GM21515 (cell line): ENCODE data around the gene ANKDD1A.

ENCODE experiments used
- ATAC-seq: cut with Tn5 transposase; IDR thresholded peaks from one replicate; pipeline ENCODE4 v1.9.1; 2021; ENCODE audit not compliant: unreplicated experiment

Gene ANKDD1A

DNA sequence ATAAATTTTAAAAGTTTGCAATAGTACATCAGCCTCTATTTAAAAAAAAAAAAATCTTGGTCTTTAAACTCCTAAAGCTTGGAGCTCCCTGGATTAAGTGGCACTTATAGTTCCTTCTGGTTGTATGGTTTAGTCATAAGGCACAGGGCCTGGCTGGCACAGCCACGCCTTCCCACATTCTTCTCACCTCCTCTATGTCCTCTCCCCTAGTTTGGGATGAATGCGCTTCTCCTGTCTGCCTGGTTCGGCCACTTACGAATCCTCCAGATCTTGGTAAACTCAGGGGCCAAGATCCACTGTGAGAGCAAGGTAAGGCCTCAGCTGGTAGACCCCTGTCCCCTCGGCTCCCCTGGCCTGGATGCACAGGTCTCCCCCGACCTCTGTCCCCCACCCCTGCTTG lies 10.0 kb downstream of the ANKDD1A start:
- no peak for ATAC-seq

DNA sequence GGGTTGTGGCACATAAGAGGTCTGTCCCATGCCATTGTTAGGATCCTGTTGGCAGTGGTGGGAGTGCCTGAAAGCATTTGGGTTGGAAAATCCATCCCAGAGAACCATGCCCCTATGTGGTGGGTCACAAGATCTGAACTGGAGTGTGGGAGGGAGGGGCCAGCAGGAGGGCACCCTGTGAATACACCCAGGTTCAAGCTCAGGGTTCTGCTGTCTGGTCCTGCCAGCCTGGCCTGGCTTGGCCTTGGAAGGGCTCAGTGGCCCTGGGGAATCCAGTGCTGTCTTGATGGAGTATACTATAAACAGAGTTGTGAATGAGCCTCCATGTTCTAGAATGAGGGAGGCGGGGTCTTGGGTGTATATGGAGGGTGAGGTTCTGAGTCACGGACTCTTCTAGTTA lies 11.8 kb downstream of the ANKDD1A start:
- no peak for ATAC-seq

DNA sequence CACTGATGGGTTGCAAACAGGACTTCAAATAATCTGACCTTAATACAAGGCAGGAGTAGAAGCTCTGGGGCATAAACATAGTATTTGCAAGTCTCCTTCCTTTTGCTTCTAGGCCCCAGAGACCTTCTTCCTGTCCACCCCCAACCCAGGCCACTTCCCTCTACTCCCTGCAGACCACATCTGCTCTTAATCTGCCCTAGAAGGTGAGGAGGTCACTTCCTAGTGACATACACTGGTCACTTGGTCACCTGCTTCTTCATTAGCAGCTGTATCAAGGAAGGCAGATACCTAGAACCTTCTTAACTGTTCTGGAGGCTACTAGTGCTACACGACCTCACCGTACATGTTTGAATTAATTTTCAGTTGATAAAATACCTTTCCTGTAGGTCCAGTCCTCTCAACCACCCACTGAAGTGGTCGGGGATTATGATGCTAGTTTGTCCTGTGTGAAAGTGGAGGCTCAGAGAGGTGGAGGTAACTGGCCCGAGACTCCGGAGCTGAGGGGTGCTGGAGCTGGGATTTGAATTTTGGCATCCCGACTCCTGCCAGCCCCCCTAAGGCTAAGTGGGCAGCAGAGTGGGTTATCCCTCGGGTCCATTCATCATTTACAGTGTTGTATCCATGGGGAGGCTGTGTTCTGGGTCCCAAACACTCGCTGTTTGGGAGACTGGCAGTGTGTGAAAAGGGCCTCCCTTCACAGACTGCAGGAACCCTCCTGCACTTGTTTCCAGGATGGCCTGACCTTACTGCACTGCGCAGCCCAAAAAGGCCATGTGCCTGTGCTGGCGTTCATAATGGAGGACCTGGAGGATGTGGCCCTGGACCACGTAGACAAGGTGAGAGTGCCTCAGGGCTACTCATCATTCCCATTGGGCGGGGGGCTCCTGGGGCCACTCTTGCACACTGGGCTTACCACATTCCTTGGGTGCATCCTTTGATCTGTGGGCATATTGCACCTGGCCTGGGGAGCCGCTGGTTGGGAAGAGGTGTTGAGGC lies 13.9 kb downstream of the ANKDD1A start:
- no peak for ATAC-seq

DNA sequence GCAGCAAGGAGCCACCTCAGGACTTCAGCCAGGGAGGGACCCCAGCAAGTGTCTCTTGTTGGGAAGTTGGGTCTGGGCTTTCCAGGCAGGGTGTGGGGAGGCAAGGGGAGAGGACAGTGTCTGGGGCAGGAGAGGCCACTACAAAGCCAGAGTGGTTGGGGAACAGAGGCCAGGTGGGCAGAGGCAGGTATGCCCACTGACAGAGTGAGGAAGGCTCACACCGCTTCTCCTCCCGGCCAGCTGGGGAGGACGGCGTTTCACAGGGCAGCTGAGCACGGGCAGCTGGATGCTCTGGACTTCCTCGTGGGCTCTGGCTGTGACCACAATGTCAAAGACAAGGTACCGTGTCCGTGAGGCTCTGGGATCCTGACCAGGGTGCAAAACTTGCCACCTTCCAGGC lies 15.0 kb downstream of the ANKDD1A start:
- no peak for ATAC-seq

DNA sequence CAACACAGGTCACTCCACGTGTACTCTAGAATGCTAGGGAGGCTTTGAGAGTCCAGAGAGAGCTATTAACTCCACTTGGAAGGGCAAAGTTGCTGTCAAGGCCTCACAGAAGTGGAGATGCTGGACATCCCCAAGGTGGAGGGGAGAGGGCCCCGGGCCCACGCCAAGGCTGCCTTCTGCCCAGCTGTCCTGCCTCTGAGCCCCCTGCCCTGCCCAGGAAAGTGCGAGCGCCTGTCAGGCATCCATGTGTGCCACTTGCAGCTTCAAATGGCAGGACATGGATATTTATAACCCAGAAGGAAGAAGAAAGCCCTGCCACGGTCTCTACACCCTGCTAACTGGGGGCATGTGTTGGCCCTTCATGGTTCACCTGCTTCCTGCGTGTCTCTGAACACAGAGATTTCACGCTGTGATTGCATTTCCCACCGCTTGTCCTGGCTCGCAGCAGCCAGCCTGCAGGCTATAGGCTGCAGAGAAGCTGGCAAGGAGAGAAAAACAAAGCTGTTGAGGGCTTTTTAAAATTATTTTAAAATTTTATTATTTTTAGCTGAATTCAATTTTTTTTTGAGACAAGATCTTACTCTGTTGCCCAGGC lies 17.0 kb downstream of the ANKDD1A start:
- ATAC-seq: no peak

DNA sequence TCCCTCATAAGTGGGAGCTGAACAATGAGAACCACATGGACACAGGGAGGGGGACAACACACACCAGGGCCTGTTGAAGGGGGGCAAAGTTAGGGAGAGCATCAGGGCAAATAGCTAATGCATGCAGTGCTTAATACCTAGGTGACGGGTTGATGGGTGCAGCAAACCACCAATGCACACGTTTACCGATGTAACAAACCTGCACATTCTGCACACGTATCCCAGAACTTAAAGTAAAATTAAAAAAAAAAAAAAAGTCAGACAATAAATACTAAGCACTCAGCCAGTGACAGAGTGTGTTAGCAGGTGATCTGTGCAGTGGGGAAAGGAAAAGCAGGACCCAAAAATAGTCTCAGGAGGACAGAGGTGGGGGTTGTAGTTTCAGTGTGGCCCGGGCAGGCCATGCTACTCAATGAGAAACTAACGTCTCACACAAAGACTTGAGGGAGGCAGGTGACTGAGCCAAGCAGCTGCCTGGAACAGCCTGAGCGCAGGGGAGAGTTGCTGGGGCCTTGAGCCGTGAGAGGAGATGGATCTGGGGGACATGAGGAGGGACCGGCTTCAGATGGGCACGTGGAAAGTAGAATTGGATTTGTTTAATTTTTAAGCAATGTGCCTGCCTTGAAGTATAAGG lies 18.4 kb downstream of the ANKDD1A start:
- no peak for ATAC-seq

DNA sequence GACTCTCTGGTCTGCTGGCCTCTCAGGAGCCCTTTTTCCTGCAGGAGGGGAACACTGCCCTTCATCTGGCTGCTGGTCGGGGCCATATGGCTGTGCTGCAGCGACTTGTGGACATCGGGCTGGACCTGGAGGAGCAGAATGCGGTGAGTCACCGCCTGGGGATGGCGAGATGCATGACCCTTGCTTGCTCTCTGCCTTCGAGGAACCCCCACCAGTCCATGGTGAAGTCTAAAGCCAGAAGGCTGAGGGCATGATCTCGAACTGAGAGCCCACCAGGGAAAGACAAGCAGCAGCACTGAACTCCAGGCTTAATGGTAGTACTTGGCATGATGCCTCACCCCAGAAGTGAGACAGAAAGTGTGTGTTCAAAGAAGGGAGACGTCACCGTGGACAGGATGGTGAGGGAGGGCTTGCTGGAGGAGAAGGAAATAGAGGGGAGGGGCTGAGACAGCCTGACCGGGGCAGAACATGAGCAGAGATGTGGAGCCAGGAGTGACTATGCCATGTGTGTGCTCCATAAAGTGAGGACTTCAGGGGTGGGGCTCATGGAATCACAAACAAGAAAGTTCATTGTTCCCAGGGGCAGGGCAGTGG lies 19.2 kb downstream of the ANKDD1A start:
- no peak for ATAC-seq

DNA sequence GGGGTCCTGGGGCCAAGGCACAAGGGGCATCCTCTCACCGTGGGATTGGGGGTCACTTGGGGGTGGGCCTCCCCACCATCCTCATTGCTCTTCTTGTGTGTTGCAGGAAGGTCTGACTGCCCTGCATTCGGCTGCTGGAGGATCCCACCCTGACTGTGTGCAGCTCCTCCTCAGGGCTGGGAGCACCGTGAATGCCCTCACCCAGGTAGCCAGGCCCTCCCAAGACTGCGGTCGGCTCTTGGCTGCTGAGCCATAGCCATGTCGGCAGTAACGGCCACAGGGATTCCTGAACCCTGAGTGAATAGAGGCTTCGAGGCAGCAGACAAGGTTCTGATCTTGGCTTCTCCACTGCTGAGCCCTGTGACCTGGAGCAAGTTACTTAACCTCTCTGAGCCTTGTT lies 19.7 kb downstream of the ANKDD1A start:
- no peak for ATAC-seq

DNA sequence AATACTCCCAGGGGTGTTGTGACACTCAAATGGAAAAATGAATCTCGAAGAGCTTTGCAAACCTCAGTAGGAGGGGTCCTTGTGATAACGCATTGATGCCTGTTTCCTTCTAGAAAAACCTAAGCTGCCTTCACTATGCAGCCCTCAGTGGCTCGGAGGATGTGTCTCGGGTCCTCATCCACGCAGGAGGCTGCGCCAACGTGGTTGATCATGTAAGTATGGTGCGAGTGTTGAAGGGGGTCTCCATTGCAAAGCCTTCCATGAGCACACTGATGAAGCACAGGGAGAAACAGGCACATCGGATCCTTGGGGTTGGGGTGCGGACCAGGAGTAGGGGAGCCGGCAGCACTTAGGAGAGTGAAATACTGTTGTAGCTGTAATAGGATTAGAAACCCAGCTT lies 22.3 kb downstream of the ANKDD1A start:
- ATAC-seq: no peak

DNA sequence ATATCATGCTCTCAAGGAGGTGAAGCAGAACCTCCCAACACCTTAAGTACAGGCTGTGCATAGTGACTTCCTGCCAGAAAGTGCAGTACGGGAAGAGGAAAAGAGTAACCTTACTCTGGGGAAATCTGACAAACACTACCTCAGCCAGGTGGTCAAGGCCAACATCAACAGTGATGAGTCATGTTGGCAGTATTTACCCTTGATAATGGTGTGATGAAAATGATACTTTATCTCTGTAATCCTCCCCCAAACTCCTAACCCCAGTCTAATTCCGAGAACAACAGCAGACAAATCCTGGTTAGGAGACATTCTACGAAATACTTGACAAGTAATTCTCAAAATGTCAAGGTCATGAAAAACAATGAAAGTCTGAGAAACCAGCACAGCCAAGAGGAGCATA lies 26.5 kb downstream of the ANKDD1A start:
- ATAC-seq: no peak

DNA sequence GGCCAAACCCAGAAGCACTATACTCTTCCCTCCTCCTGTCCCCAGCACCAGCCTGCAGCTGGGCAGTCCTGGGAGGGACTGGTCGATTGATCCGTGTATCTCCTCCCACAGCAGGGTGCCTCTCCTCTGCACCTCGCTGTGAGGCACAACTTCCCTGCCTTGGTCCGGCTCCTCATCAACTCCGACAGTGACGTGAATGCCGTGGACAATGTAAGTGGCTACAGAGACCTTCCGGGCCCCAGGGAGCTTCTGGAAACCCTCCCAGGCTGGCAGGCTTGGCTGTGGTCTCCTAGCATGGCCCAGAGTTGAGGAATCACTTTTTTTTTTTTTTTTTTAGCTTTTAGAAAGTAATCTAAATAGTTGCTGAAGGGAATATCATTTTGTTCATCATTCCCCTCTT lies 30.7 kb downstream of the ANKDD1A start:
- no peak for ATAC-seq

DNA sequence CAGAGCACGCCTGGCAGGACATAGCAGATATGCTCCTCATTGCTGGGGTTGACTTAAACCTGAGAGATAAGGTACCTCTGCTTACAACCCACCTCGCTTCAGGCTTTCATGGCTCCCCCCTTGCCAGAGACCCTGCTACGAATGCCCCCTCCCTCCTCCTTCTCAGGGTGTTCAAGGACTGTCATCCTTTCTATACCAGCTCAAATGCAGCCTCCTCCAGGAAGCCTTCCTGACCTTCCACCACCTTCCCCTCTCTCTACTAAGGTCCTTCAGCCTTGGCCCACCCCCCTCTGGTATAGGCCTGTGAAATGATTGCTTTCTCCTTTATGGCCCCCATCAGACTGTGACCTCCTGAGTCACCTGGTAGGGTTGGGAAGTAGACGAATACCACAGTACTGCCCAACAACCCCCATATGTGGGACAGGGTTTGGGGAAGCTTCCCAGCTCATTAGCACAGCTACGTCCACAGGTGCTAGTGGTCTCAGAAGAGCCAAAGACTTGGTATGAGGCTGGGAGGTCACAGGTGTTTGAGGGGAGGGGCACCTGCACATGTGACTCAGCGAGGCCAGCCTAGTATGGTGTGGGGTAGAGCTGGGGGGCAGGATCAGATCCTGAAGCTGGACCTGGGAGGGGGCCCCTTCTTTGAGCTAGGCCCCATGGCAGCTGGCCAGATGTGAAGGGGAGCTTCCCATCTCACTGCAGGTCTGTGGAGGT lies 32.0 kb downstream of the ANKDD1A start:
- no peak for ATAC-seq

DNA sequence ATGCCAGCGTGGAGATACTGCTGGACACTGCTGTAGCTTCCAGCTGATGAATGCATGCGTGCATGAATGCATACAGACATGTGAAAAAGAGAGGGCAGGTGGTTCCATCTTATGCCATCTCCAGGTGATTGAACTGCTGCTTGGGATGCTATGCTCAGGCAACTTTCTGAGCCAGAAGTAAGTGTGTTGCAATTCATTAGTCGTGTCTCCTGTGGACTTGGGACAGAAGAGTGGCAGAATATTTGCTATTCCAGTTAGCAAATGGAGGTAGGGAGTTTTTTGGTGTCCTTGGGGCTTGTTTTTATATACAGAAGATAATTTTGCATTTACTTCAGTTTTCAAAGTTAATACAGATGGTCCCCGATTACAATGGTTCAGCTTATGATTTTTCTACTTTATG lies 33.3 kb downstream of the ANKDD1A start:
- no peak for ATAC-seq

DNA sequence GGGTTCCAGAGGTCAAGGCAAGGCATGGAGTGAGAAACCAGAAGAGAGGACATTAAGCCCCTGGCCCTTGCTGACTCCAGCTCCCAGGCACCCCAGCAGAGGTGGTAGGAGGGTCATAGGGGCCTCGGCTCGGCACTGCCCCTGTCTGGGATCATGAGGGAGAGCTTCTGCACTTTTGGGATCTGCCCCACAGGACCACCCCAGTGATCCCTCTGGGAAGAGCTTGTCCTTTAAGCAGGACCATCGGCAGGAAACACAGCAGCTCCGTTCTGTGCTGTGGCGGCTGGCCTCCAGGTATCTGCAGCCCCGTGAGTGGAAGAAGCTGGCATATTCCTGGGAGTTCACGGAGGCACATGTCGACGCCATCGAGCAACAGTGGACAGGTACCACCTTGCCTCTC lies 35.5 kb downstream of the ANKDD1A start:
- no peak for ATAC-seq

DNA sequence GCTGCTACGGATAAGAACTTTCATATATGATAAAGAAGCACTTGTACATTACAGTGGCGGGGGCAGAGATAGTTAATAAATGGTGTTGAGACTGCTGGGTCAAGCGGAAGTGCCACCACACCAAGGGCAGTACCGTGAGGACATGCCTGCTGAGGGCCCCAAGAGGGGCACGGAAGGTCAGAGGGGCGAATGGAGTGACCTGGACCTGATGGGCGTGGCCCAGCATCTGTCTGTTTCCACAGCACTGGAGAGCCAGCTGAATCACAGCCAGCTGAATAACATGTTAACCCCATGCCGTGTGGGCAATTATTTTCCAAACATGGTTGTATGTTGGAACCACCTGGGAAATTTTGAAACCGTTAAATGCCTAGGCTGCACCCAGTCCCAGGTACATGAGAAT lies 37.2 kb downstream of the ANKDD1A start:
- ATAC-seq: no peak

DNA sequence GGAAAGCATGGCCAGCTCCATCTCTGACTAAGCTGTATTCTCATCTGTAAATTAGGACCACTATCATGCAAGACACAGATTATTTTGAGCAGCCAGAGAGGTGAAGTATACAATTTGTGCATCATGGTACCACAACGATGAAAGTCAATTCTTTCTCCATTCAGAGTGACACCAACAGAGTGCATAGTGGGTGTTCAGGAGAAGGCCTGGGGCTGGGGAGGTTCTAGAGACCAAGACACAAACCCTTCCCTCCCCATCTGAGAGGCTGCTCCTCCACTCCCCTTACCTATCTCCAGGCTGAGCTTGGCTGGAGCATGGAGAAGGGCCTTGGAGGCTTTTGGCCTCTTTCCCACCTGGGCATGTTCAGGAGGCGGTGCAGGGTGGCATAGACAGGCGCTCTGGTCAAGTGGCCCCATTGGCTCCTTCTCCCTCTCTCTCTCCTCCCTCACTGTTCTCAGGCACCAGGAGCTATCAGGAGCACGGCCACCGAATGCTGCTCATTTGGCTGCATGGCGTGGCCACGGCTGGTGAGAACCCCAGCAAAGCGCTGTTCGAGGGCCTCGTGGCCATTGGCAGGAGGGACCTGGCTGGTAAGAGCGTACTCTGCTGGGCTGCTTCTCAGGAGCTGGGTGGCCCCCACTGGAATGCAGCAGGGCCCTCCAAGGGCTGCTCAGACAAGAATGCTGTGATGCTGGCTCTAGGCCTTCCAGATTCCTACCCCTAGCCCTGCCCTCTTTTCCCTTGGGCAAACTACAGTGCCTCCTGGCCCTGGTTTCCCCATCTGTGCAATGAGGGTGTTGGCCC lies 37.9 kb downstream of the ANKDD1A start:
- no peak for ATAC-seq

DNA sequence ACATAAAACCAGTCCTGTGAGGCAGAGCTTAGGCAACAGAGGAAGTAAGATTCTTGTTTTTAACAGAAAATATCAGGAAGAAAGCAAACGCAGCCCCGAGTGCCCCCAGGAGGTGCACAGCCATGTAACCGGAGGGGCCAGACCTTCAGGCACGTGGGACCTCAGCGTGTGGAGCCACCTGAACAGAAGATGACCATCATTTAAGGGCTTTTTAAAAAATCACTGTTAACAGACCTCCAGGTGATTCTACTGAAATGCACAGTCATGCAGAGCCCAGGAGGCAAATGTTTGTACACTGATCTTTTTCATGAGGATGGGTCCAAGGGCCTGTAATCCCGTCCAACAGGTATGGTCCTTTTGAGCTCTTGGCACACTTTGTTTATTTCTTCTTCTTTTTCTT lies 39.2 kb downstream of the ANKDD1A start:
- no peak for ATAC-seq

DNA sequence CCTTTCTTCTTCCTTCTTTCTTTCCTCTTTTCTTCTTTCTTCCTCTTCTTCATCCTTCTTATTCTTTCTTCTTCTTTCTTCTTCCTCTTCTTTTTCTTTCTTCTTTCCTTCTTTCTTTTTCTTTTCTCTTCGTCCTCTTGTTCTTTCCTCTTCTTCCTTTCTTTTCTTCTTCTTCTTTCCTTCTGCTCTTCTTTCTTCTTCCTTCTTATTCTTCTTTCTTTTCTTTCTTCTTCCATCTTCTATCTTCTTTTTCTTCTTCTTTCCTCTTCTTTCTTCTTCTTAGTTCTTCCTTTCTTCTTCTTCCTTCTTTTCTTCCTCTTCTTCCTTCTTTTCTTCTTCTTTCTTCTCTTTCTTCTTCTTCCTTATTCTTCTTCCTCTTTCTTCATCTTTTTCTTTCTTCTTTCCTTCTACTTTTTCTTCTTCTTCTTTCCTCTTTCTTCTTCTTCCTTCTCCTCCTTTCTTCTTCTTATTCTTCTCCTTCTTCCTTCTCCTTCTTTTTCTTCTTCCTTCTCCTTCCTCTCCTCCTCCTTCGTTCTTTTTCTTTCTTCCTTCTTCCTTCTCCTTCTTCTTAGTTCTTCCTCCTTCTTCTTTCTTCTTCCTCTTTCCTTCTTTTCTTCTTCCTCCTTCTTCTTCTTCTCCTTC lies 40.2 kb downstream of the ANKDD1A start:
- ATAC-seq: no peak

DNA sequence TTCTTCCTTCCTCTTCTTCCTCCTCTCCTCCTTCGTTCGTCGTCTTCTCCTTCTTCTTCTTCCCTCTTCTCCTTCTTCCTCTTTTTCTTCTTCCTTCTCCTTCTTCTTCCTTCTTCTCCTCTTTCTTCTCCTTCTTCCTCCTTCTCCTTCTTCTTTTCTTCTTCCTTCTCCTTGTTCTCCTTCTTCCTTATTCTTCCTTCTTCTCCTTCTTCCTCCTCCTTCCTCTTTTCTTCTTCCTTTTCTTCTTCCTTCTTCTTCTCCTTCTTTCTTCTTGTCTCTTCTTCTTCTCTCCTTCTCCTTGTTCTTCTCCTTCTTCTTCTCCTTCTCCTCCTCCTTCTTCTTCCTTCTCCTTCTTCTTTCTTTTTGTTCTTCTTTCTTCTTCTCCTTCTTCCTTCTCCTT lies 42.7 kb downstream of the ANKDD1A start:
- ATAC-seq: no peak

DNA sequence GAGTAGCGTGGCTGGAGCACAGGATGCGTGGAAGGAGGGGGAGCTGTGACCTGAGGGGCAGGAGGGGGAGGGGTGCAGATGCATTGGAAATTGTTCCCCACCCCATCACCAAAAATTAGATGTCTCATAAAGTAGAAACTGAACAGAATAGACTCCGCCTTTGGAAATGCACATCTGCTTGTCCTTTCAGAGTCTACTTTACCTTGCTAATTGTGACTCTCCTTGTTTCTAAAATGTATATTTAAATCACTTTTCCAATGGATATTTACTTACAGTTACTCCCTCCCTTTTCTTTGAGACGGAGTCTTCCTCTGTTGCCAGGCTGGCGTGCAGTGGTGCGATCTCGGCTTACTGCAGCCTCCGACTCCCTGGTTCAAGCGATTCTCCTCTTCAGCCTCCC lies 47.4 kb downstream of the ANKDD1A start:
- no peak for ATAC-seq
